ENCODE data around the gene SEMA3D.

- TF ChIP-seq POLR2A (IDR thresholded peaks at IDR 0.05; ENCODE audit: low read depth, low read length) (no peak), POLR2AphosphoS5 (IDR thresholded peaks at IDR 0.05; ENCODE audit: low read depth, low read length) (no peak)
Observed at GRCh38 chr7:85217085-85217484, 30.2 kb upstream of the SEMA3D start.
